ENCODE measurements around the gene FASTKD2.

DNA sequence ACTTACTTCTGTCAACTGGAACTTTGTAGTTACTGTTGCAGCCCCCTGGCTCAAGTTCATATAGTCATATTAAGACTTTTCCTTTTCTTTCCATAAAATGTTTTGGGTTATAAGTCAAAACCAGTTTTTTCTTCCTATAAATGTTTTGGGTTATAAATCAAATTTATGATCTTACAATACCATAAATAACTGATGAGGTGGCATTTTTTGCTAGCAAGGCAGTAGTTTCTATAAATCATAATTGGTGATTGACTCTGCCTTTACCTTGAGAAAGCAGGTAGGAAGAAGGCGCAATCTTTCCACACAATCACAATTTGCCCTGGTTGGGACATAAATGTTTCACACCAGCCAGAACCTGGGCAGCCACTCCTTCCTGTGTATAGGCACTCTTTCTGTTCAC lies 42.1 kb upstream of the FASTKD2 start:
- TF ChIP-seq, protein P1, sequence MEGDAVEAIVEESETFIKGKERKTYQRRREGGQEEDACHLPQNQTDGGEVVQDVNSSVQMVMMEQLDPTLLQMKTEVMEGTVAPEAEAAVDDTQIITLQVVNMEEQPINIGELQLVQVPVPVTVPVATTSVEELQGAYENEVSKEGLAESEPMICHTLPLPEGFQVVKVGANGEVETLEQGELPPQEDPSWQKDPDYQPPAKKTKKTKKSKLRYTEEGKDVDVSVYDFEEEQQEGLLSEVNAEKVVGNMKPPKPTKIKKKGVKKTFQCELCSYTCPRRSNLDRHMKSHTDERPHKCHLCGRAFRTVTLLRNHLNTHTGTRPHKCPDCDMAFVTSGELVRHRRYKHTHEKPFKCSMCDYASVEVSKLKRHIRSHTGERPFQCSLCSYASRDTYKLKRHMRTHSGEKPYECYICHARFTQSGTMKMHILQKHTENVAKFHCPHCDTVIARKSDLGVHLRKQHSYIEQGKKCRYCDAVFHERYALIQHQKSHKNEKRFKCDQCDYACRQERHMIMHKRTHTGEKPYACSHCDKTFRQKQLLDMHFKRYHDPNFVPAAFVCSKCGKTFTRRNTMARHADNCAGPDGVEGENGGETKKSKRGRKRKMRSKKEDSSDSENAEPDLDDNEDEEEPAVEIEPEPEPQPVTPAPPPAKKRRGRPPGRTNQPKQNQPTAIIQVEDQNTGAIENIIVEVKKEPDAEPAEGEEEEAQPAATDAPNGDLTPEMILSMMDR (IDR thresholded peaks at IDR 0.05), result no peak
- TF ChIP-seq POLR2A (IDR thresholded peaks at IDR 0.05), result no peak
